ENCODE data around the gene SAP30BP.

DNA sequence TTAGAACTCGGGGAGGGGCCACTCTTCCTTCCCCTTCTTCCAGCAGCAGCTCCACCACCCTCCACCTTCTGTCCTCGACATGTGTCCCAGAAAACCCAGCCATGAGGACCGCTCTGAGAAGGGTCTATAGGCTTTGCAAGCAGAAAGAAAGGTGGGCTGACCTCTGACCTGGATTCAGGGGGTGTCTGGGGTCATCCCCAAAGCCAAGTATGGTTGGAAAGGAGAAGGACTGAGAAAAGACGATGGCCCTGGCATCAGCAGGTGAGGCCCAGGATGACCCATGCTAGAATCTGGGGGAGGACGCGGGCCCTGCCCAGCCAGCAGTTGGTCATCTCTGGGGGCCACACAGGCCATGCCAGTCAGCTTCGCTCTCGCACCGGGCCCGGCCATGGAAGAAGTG, 40.0 kb upstream of the SAP30BP start:
- TF ChIP-seq, protein P1, sequence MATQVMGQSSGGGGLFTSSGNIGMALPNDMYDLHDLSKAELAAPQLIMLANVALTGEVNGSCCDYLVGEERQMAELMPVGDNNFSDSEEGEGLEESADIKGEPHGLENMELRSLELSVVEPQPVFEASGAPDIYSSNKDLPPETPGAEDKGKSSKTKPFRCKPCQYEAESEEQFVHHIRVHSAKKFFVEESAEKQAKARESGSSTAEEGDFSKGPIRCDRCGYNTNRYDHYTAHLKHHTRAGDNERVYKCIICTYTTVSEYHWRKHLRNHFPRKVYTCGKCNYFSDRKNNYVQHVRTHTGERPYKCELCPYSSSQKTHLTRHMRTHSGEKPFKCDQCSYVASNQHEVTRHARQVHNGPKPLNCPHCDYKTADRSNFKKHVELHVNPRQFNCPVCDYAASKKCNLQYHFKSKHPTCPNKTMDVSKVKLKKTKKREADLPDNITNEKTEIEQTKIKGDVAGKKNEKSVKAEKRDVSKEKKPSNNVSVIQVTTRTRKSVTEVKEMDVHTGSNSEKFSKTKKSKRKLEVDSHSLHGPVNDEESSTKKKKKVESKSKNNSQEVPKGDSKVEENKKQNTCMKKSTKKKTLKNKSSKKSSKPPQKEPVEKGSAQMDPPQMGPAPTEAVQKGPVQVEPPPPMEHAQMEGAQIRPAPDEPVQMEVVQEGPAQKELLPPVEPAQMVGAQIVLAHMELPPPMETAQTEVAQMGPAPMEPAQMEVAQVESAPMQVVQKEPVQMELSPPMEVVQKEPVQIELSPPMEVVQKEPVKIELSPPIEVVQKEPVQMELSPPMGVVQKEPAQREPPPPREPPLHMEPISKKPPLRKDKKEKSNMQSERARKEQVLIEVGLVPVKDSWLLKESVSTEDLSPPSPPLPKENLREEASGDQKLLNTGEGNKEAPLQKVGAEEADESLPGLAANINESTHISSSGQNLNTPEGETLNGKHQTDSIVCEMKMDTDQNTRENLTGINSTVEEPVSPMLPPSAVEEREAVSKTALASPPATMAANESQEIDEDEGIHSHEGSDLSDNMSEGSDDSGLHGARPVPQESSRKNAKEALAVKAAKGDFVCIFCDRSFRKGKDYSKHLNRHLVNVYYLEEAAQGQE (tag by site-specific recombination; IDR thresholded peaks at IDR 0.05) = no peak
- no peak for TF ChIP-seq ZNF398 (tag by site-specific recombination; IDR thresholded peaks at IDR 0.05)

Data from HEK293 (cell line).